Cardiac fibroblast (primary cell): Measurements from ENCODE around the gene NUTM2G.
"Not testable (repeated sequence)": the region's sequence is repeated elsewhere in the genome, so short reads cannot be mapped to it uniquely, and the experiment has no call there.

Experiments used
- DNase-seq, 2 donors: peaks; one replicate each; pipeline versions ENCODE4 v3.0.0 to v3.0.0-alpha.2; 2010; ENCODE audit warnings: low read depth in 2 of 2
- H3K4me3 ChIP-seq, 2 donors: replicated peaks in 1 of 2; 1 replicate in 1 of 2; 2 replicates in 1 of 2; pipeline ENCODE4 v1.5.1; 2011; ENCODE audit warnings: low read depth in 2 of 2, low read length in 2 of 2, mild to moderate bottlenecking in 2 of 2, moderate library complexity in 1 of 2
- TF ChIP-seq, protein P1 (sequence below): IDR thresholded peaks from one replicate; pipeline ENCODE4 v1.5.1; 2011; ENCODE audit warnings: low read depth, mild to moderate bottlenecking, low read length, inconsistent platforms

NUTM2G gene, protein sequence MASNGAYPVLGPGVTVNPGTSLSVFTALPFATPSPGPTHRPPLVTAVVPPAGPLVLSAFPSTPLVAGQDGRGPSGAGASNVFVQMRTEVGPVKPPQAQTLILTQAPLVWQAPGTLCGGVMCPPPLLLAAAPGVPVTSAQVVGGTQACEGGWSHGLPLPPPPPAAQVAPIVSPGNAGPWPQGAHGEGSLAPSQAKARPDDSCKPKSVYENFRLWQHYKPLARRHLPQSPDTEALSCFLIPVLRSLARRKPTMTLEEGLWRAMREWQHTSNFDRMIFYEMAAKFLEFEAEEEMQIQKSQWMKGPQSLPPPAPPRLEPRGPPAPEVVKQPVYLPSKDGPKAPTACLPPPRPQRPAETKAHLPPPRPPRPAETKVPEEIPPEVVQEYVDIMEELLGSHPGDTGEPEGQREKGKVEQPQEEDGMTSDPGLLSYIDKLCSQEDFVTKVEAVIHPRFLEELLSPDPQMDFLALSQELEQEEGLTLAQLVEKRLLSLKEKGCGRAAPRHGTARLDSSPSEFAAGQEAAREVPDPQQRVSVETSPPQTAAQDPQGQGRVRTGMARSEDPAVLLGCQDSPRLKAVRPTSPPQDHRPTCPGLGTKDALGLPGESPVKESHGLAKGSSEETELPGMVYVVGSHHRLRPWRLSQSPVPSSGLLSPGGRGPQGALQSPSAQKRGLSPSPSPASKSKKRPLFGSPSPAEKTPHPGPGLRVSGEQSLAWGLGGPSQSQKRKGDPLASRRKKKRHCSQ

DNA sequence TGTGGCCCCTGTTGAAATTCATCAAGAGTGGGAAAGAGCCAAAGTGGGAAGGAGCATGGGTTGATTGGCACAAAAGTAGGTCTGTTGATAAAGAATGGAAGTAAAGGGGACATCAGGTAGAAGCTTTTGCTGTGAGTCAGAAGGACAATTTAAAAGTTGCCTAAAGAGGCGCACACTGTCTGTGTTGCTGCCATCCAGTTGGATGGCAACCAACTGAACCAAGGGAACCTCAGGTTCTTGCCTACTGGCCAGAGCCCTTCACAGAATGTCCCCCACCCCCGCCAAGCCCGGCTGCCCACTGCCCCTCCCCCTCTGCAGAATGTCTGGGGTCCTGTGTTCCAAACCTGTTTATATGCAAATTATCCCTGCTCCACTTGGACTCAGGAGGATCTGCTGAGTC, at the start of gene NUTM2G:
NUTM2G (plus strand) TSS at position 301 of the 400 bp plus-strand sequence. CDS start 182 bp downstream, outside the sequence.
- H3K4me3 ChIP-seq, DNase-seq: not testable (repeated sequence)

- no peak overlapping the region for H3K4me3 ChIP-seq
- TF ChIP-seq, protein P1, sequence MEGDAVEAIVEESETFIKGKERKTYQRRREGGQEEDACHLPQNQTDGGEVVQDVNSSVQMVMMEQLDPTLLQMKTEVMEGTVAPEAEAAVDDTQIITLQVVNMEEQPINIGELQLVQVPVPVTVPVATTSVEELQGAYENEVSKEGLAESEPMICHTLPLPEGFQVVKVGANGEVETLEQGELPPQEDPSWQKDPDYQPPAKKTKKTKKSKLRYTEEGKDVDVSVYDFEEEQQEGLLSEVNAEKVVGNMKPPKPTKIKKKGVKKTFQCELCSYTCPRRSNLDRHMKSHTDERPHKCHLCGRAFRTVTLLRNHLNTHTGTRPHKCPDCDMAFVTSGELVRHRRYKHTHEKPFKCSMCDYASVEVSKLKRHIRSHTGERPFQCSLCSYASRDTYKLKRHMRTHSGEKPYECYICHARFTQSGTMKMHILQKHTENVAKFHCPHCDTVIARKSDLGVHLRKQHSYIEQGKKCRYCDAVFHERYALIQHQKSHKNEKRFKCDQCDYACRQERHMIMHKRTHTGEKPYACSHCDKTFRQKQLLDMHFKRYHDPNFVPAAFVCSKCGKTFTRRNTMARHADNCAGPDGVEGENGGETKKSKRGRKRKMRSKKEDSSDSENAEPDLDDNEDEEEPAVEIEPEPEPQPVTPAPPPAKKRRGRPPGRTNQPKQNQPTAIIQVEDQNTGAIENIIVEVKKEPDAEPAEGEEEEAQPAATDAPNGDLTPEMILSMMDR = no peak
- DNase-seq = peak in 1 of 2 donors; percentile 22
These were observed 44.7 kb upstream of the NUTM2G start for GRCh38 chr9:96883922-96884321.

GRCh38 chr9:96884443-96884842, 44.2 kb upstream of the NUTM2G start:
- H3K4me3 ChIP-seq = no peak overlapping the region
- peak; percentile 16 to 84 for DNase-seq
- TF ChIP-seq, protein P1 = no peak

- no peak for DNase-seq
- no peak overlapping the region for H3K4me3 ChIP-seq
- TF ChIP-seq, protein P1 = no peak
These were observed 43.2 kb upstream of the NUTM2G start for GRCh38 chr9:96885424-96885823.

GRCh38 chr9:96888591-96888990, 40.1 kb upstream of the NUTM2G start:
- no peak for DNase-seq
- TF ChIP-seq, protein P1 = no peak
- H3K4me3 ChIP-seq = no peak overlapping the region

- H3K4me3 ChIP-seq = no peak overlapping the region
- TF ChIP-seq, protein P1 = no peak
- no peak for DNase-seq
These were observed 36.5 kb upstream of the NUTM2G start for GRCh38 chr9:96892131-96892530.

GRCh38 chr9:96900010-96900409, 28.6 kb upstream of the NUTM2G start:
- not testable (repeated sequence) for H3K4me3 ChIP-seq, DNase-seq

- not testable (repeated sequence) for H3K4me3 ChIP-seq
- peak in 1 of 2 donors; percentile 3 for DNase-seq
These were observed 23.5 kb upstream of the NUTM2G start for GRCh38 chr9:96904947-96905722.

DNA sequence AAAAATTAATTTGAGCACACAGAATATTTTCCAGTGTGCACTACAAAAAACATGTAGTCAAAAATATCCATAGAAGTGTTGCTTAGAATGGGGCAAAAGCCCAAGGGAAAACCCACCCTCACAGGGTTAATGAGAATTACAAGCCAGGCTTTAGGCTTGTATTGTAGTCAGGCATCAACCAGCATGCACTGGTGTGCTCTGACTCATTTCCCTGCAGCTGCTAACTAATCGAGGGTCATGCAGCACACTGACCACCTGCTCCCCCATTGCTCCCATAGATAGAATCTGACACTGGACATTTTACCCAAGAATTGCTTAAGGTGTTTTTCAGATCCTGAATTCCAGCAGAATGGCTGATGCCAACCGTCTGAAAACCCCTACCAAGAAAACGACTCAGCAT, 20.2 kb upstream of the NUTM2G start:
- not testable (repeated sequence) for H3K4me3 ChIP-seq, DNase-seq

DNA sequence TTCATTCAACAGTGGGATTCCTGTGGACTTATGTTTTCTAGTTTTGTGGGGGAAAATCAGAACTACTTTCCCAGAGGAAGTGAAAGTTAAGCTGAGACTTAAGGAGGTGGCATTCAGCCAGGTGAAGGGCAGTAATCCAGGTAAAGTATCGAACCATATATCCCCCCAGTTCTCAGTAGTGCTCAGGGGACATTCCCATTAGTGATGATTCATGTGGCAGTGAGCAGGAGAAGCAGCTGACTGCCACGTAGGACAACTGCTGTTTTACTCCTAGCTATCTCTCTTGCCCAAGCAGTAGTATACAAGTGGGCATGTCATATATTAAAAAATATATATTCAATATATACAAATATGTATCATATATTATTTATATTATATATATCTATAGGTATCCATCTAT, 13.1 kb upstream of the NUTM2G start:
- H3K4me3 ChIP-seq, DNase-seq: not testable (repeated sequence)

DNA sequence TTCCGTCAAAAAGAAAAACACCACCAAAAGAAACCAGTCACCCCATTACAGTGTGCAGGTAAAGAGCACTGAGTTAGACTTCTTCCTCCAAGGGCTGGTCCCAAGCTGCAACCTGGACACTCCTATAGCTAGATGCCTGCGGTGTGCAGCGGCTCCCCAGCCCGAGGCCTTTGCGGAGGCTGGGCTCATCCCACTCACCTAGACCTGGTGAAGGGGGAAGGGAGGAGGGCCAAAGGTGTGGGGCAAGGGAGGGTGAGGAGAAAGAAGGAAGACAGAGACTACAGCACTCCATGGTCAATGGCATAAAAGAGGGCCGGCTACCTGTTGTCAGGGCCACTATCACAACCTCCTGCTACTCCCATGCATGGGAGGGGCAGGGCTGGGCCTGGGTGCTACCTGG, 12.1 kb upstream of the NUTM2G start:
- not testable (repeated sequence) for DNase-seq, H3K4me3 ChIP-seq

DNA sequence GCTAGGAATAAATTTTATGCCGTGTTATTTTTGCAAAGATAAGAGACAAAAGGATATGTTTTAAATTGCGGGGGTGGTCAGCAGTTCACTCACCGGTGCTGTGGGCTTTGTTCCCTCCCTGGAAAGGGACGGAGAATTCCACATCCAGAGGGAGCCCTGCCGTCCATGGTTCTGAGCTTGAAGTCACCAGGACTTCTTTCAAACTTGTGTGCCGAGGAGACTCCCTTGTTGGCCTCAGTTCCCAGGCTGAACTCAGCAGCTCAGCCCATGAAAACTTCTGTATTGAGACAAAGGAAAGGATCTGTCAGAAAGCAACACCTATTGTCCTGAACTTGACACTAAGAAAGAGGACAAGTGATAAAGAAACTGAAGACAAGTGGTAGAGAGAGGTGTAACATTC, 10.1 kb upstream of the NUTM2G start:
- DNase-seq, H3K4me3 ChIP-seq: not testable (repeated sequence)
